B cell (primary cell): ENCODE measurements around the gene DDOST.

Experiments used
- CTCF ChIP-seq: fragments of 200-600 bp; IDR thresholded peaks from one replicate; pipeline ENCODE4 v1.8.0; 2022; ENCODE audit warnings: antibody characterized with exemption, mild to moderate bottlenecking
- EZH2 ChIP-seq: IDR thresholded peaks from 2 replicates; pipeline ENCODE4 v1.6.1; 2012; ENCODE audit warnings: borderline replicate concordance, low read depth, mild to moderate bottlenecking, moderate library complexity, low read length; ENCODE audit not compliant: insufficient read depth, poor library complexity, severe bottlenecking

GRCh38 chr1:20624709-20625108 lies 36.5 kb downstream of the DDOST start:
- TF ChIP-seq CTCF (no peak), EZH2 (no peak)
